Stomach (tissue), 9 donors: ENCODE results near the gene CDC16. TPM values are rescaled to one million over a fixed set of nuclear protein-coding genes. Genes with fewer than 3 reads are reported as not detected.
"Not testable (repeated sequence)": the region's sequence is repeated elsewhere in the genome, so short reads cannot be mapped to it uniquely, and the experiment has no call there.

ENCODE experiments used
- DNase-seq, 2 donors: peaks; one replicate each; pipeline versions ENCODE4 v3.0.0 to v3.0.0-alpha.2; 2013 to 2019
- H3K27ac ChIP-seq, 5 donors: fragments of 200-600 bp in 4 of 5; sonication (generic) in 4 of 5; one replicate each; pipeline ENCODE4 v1.5.1; 2013 to 2019; ENCODE audit warnings: mild to moderate bottlenecking in 1 of 5, moderate library complexity in 1 of 5
- H3K27me3 ChIP-seq, 3 donors: fragments of 200-600 bp; sonication (generic); one replicate each; pipeline ENCODE4 v1.5.1; 2017 to 2019; ENCODE audit warnings: mixed run types in 1 of 3
- H3K36me3 ChIP-seq, 4 donors: fragments of 200-600 bp; sonication (generic); 1 replicate in 3 of 4; 2 replicates in 1 of 4; pipeline ENCODE4 v1.5.1; 2016 to 2019
- H3K4me1 ChIP-seq, 4 donors: fragments of 200-600 bp; sonication (generic); one replicate each; pipeline ENCODE4 v1.5.1; 2016 to 2019
- H3K4me3 ChIP-seq, 4 donors: fragments of 200-600 bp; sonication (generic) in 3 of 4; one replicate each; pipeline ENCODE4 v1.5.1; 2016 to 2019; ENCODE audit warnings: mild to moderate bottlenecking in 1 of 4
- H3K9me3 ChIP-seq, 4 donors: fragments of 200-600 bp; sonication (generic); one replicate each; pipeline ENCODE4 v1.5.1; 2016 to 2019
- CTCF ChIP-seq, 7 experiments: fragments of 450-650 bp in 4 of 7; fragments of 200-600 bp in 3 of 7; sonication (generic) in 3 of 7; IDR thresholded peaks; one replicate each; pipeline ENCODE4 v1.5.1; 2016 to 2019; ENCODE audit warnings: antibody characterized with exemption in 7 of 7, control low read depth in 2 of 7, mild to moderate bottlenecking in 1 of 7
- EP300 ChIP-seq: sonication (generic); formaldehyde crosslinking; IDR thresholded peaks from one replicate; pipeline ENCODE4 v1.6.1; 2017; ENCODE audit warnings: antibody characterized with exemption
- POLR2A ChIP-seq, 4 donors: fragments of 450-650 bp; IDR thresholded peaks; one replicate each; pipeline ENCODE4 v1.6.1; 2016; ENCODE audit warnings: antibody characterized with exemption in 4 of 4, control low read depth in 2 of 4, mild to moderate bottlenecking in 1 of 4, moderate library complexity in 1 of 4
- POLR2AphosphoS5 ChIP-seq, 3 donors: sonication (generic); formaldehyde crosslinking; IDR thresholded peaks; one replicate each; pipeline ENCODE4 v1.6.1; 2016; ENCODE audit warnings: antibody characterized with exemption in 3 of 3
- WGBS, 5 donors: extraction: QIAGEN DNeasy Blood & Tissue Kit in 3 of 5; methylation state at CpG; one replicate each; pipeline versions ENCODE4 v1.1.5 to v1.1.7; 2013 to 2018; 5-methylcytosine and 5-hydroxymethylcytosine counted together
- intact Hi-C: fragments of 100-400 bp; cut with DNase I; formaldehyde crosslinking; loops from one replicate; pipeline ENCODE4 v1.15.1; 2023; ENCODE audit warnings: low total_unique reads
- polyA plus RNA-seq, 3 donors: library from polyadenylated mRNA; stranded (reverse); fragments of 200-250 nt; gene quantifications; one replicate each; pipeline ENCODE4 v1.2.3, GENCODE V29; 2013
- total RNA-seq, 5 donors: library from RNA; depleted of rRNA; stranded (reverse); fragments of >200 nt; gene quantifications; one replicate each; pipeline versions ENCODE4 v1.1.0 to v1.2.3, GENCODE V29; 2014 to 2016
- donor health status: healthy with polysubstance abuse.
- donor health status: Bipolar disorder and iron deficiency.
- donor health status: healthy.

CDC16 gene
- total and polyA plus RNA-seq, 8 donors = 49.3 to 98.5 (median 67.0) TPM

- intact Hi-C loops = no loop called here
- Histone ChIP-seq H3K27ac (no peak overlapping the region), H3K4me3 (no peak overlapping the region), H3K4me1 (peaks cover 0 to 11% (median 0%) of the 10 kb centered on the region in 4 donors), H3K36me3 (peaks cover 58 to 100% (median 100%) of the 10 kb centered on the region in 4 donors), H3K27me3 (no peaks in the 10 kb centered on the region), H3K9me3 (no peaks in the 10 kb centered on the region)
- WGBS, 5 donors = 74 to 87% (median 75%) methylated on average over 5 of the region's 5 CpGs
- TF ChIP-seq CTCF (IDR thresholded peaks at IDR 0.05) (no peak), EP300 (no peak), POLR2AphosphoS5 (IDR thresholded peaks at IDR 0.05) (no peak), POLR2A (IDR thresholded peaks at IDR 0.05) (no peak)
- no peak for DNase-seq
Measured at GRCh38 chr13:114244637-114245036, 9.9 kb downstream of the CDC16 start.

- TF ChIP-seq CTCF (IDR thresholded peaks at IDR 0.05) (no peak), POLR2AphosphoS5 (IDR thresholded peaks at IDR 0.05) (no peak), EP300 (no peak), POLR2A (IDR thresholded peaks at IDR 0.05) (no peak)
- Histone ChIP-seq H3K27me3 (no peaks in the 10 kb centered on the region), H3K9me3 (no peaks in the 10 kb centered on the region), H3K4me1 (peaks cover 0 to 5% (median 0%) of the 10 kb centered on the region in 4 donors), H3K4me3 (no peak overlapping the region), H3K36me3 (peaks cover 62 to 100% (median 100%) of the 10 kb centered on the region in 4 donors), H3K27ac (no peak overlapping the region)
- no peak for DNase-seq
- intact Hi-C loops = no loop called here
- 73 to 89% (median 85%) methylated on average over 3 of the region's 3 CpGs for WGBS, 5 donors
Measured at GRCh38 chr13:114248011-114248410, 13.3 kb downstream of the CDC16 start.

GRCh38 chr13:114249077-114249476 lies 14.4 kb downstream of the CDC16 start:
- H3K27me3 ChIP-seq = no peaks in the 10 kb centered on the region
- 27 to 63% (median 56%) methylated on average over 7 of the region's 7 CpGs for WGBS, 5 donors
- no peak overlapping the region for H3K4me3 ChIP-seq
- H3K9me3 ChIP-seq = no peaks in the 10 kb centered on the region
- peaks cover 58 to 100% (median 100%) of the 10 kb centered on the region in 4 donors for H3K36me3 ChIP-seq
- TF ChIP-seq CTCF (IDR thresholded peaks at IDR 0.05) = peak in 1 of 7 experiments; percentile 16
- no peak for TF ChIP-seq POLR2A (IDR thresholded peaks at IDR 0.05)
- peak in 2 of 3 donors; percentile 31 to 78 for TF ChIP-seq POLR2AphosphoS5 (IDR thresholded peaks at IDR 0.05)
- peak overlapping the region; percentile 6 to 52 (median 30) for H3K27ac ChIP-seq
- peaks cover 0 to 5% (median 0%) of the 10 kb centered on the region in 4 donors for H3K4me1 ChIP-seq
- intact Hi-C loops = no loop called here
- peak; percentile 64 to 85 for DNase-seq

- DNase-seq, H3K4me1 ChIP-seq, H3K27ac ChIP-seq, H3K4me3 ChIP-seq, H3K27me3 ChIP-seq, H3K9me3 ChIP-seq, intact Hi-C loops: not testable (repeated sequence)
- 86 to 100% (median 89%) methylated on average over 1 of the region's 1 CpG for WGBS, 5 donors
- H3K36me3 ChIP-seq = peaks cover 39 to 100% (median 100%) of the 10 kb centered on the region in 4 donors
Measured at GRCh38 chr13:114251639-114252440, 17.1 kb downstream of the CDC16 start.

- no peak for DNase-seq
- no peak overlapping the region for H3K4me3 ChIP-seq
- H3K4me1 ChIP-seq = peaks cover 0 to 15% (median 9%) of the 10 kb centered on the region in 4 donors
- no peaks in the 10 kb centered on the region for H3K27me3 ChIP-seq
- intact Hi-C loops = no loop called here
- no peak for TF ChIP-seq EP300
- no peak for TF ChIP-seq CTCF (IDR thresholded peaks at IDR 0.05)
- no peak for TF ChIP-seq POLR2AphosphoS5 (IDR thresholded peaks at IDR 0.05)
- no peak for TF ChIP-seq POLR2A (IDR thresholded peaks at IDR 0.05)
- H3K27ac ChIP-seq = no peak overlapping the region
- WGBS, 5 donors = 71 to 90% (median 88%) methylated on average over 1 of the region's 1 CpG
- no peaks in the 10 kb centered on the region for H3K9me3 ChIP-seq
- peaks cover 39 to 100% (median 100%) of the 10 kb centered on the region in 4 donors for H3K36me3 ChIP-seq
Measured at GRCh38 chr13:114256547-114256946, 21.9 kb downstream of the CDC16 start.
